KMS-11 (cell line): Measurements from ENCODE around the gene ADD2.

ENCODE experiments used
- H2AFZ ChIP-seq: fragments of 200-600 bp; sonication (generic); 2 replicates; pipeline ENCODE4 v1.6.1; 2016; ENCODE audit warnings: antibody characterized with exemption, mixed run types, low read depth
- H3K27ac ChIP-seq: fragments of 200-600 bp; sonication (generic); 2 replicates; pipeline ENCODE4 v1.6.1; 2016; ENCODE audit warnings: mild to moderate bottlenecking, mixed run types
- H3K27me3 ChIP-seq: fragments of 200-600 bp; sonication (generic); 2 replicates; pipeline ENCODE4 v1.6.1; 2017; ENCODE audit warnings: mild to moderate bottlenecking, low read depth, mixed run types, moderate library complexity; ENCODE audit not compliant: insufficient read depth
- H3K36me3 ChIP-seq: fragments of 200-600 bp; sonication (generic); 2 replicates; pipeline ENCODE4 v1.6.1; 2017; ENCODE audit warnings: mild to moderate bottlenecking, mixed run types; ENCODE audit not compliant: insufficient read depth
- H3K4me1 ChIP-seq: fragments of 200-600 bp; sonication (generic); 2 replicates; pipeline ENCODE4 v1.6.1; 2016; ENCODE audit warnings: mild to moderate bottlenecking, low read depth, mixed run types; ENCODE audit not compliant: poor library complexity, severe bottlenecking
- H3K4me2 ChIP-seq: fragments of 200-600 bp; sonication (generic); 2 replicates; pipeline ENCODE4 v1.7.0; 2016; ENCODE audit warnings: mild to moderate bottlenecking, mixed run types
- H3K4me3 ChIP-seq: fragments of 200-600 bp; sonication (generic); IDR thresholded peaks from 2 replicates; pipeline ENCODE4 v1.6.1; 2017; ENCODE audit warnings: low read depth, low read length, mixed read lengths; ENCODE audit not compliant: insufficient read depth
- H3K79me2 ChIP-seq: fragments of 200-600 bp; sonication (generic); 2 replicates; pipeline ENCODE4 v1.6.1; 2016; ENCODE audit warnings: low read depth, mixed run types; ENCODE audit not compliant: insufficient read depth
- H3K9ac ChIP-seq: fragments of 200-600 bp; sonication (generic); 2 replicates; pipeline ENCODE4 v1.6.1; 2016; ENCODE audit warnings: mild to moderate bottlenecking, mixed run types
- H4K20me1 ChIP-seq: fragments of 200-600 bp; sonication (generic); 2 replicates; pipeline ENCODE4 v1.6.1; 2016; ENCODE audit warnings: mild to moderate bottlenecking, mixed run types; ENCODE audit not compliant: insufficient read depth
- TF ChIP-seq, protein P1 (sequence below): fragments of 200-600 bp; sonication (generic); conservative IDR thresholded peaks from 2 replicates; pipeline ENCODE4 v1.6.1; 2017; ENCODE audit warnings: low read depth, mild to moderate bottlenecking, antibody characterized with exemption, low read length, moderate library complexity, mixed read lengths

ADD2 gene

GRCh38 chr2:70645733-70646419 lies 122.1 kb downstream of the ADD2 start:
- H2AFZ ChIP-seq, result no peak overlapping the region
- H3K36me3 ChIP-seq, result no peaks in the 10 kb centered on the region
- no peaks in the 10 kb centered on the region for H3K4me1 ChIP-seq
- no peak overlapping the region for H3K4me2 ChIP-seq
- H4K20me1 ChIP-seq, result no peaks in the 10 kb centered on the region
- TF ChIP-seq, protein P1, sequence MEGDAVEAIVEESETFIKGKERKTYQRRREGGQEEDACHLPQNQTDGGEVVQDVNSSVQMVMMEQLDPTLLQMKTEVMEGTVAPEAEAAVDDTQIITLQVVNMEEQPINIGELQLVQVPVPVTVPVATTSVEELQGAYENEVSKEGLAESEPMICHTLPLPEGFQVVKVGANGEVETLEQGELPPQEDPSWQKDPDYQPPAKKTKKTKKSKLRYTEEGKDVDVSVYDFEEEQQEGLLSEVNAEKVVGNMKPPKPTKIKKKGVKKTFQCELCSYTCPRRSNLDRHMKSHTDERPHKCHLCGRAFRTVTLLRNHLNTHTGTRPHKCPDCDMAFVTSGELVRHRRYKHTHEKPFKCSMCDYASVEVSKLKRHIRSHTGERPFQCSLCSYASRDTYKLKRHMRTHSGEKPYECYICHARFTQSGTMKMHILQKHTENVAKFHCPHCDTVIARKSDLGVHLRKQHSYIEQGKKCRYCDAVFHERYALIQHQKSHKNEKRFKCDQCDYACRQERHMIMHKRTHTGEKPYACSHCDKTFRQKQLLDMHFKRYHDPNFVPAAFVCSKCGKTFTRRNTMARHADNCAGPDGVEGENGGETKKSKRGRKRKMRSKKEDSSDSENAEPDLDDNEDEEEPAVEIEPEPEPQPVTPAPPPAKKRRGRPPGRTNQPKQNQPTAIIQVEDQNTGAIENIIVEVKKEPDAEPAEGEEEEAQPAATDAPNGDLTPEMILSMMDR, result peak; percentile 51
- H3K9ac ChIP-seq, result no peak overlapping the region
- no peak overlapping the region for H3K4me3 ChIP-seq
- H3K79me2 ChIP-seq, result no peaks in the 10 kb centered on the region
- no peaks in the 10 kb centered on the region for H3K27me3 ChIP-seq
- no peak overlapping the region for H3K27ac ChIP-seq

GRCh38 chr2:70643715-70644114 lies 124.3 kb downstream of the ADD2 start:
- Histone ChIP-seq H3K4me2 (no peak overlapping the region), H3K4me3 (no peak overlapping the region), H3K27ac (no peak overlapping the region), H3K36me3 (no peaks in the 10 kb centered on the region), H3K27me3 (no peaks in the 10 kb centered on the region), H2AFZ (no peak overlapping the region), H3K79me2 (no peaks in the 10 kb centered on the region), H3K9ac (no peak overlapping the region), H3K4me1 (peaks cover 15% of the 10 kb centered on the region), H4K20me1 (no peaks in the 10 kb centered on the region)
- TF ChIP-seq, protein P1, result peak; percentile 90

DNA sequence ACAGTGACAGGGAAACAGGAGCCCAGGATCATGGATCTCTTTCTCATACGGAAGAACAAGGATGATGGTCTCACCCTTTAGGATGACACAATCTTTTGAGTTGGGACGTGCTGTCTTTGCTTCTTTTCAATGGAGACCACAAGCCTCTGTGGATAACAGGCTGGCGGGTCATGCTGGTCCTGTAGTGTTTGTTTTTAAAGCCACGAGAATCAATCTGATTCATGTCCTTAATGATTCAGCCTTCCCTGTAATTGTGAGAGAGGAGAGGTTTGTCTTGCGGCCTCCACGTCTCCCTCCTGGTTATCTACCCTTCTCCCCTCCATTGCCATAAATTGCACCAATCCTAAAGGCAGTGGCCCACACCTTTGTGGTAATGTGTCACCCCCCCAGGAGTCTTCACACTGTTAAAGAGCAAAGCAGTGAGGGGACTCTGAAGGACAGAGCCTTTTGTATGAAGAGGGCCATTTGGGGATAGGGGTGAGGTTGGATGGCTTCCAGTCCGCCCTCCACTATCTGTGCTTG lies 126.7 kb downstream of the ADD2 start:
- Histone ChIP-seq H3K79me2 (no peaks in the 10 kb centered on the region), H3K4me3 (no peak overlapping the region), H3K27ac (no peak overlapping the region), H4K20me1 (no peaks in the 10 kb centered on the region), H3K36me3 (no peaks in the 10 kb centered on the region), H3K9ac (no peak overlapping the region), H3K4me1 (peaks cover 15% of the 10 kb centered on the region), H2AFZ (no peak overlapping the region), H3K4me2 (no peak overlapping the region), H3K27me3 (no peaks in the 10 kb centered on the region)
- TF ChIP-seq, protein P1, result no peak

DNA sequence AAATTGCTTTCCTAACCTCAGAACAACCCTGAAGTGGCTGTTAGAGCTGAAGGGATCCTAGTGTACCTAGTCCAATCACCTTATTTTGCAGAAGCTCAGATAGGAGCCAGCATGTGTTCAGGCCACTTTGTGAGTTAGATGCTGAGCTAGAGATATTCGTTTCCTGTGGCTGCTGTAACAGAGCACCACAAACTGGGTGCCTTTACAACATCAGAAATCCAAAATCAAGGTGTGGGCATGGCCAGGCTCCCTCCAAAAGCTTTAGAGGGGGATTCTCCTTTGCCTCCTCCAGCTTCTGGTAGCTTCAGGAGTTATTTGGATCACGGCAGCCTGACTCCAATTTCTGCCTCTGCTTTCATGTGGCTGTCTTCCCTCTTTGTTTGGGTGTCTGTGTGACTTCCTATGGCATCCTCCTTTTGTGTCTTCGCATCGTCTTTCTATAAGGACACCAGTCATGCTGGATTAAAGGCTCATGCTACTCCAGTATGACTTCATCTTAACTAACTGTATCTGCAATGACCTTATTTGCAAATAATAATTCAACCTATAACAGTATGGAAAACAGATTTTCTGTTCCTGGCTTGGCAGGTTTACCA lies 128.1 kb downstream of the ADD2 start:
- Histone ChIP-seq H3K9ac (no peak overlapping the region), H3K79me2 (no peaks in the 10 kb centered on the region), H3K36me3 (no peaks in the 10 kb centered on the region), H3K4me2 (peak overlapping the region; percentile 22; the same call in 1 of the 2 replicates), H3K27ac (no peak overlapping the region), H4K20me1 (no peaks in the 10 kb centered on the region), H3K27me3 (no peaks in the 10 kb centered on the region), H2AFZ (peak overlapping the region; percentile 18; the same call in 1 of the 2 replicates), H3K4me1 (peaks cover 15% of the 10 kb centered on the region), H3K4me3 (no peak overlapping the region)
- TF ChIP-seq, protein P1, result no peak
